Psoas muscle (tissue), 8 donors: Measurements from ENCODE around the gene IQCE. TPM values are rescaled to one million over a fixed set of nuclear protein-coding genes. Genes with fewer than 3 reads are reported as not detected.
"Not testable (repeated sequence)": the region's sequence is repeated elsewhere in the genome, so short reads cannot be mapped to it uniquely, and the experiment has no call there.

Source experiments
- ATAC-seq, 4 donors: fragments of 200-7000 bp; cut with Tn5 transposase; one replicate each; pipeline ENCODE4 v1.9.1; 2020; ENCODE audit warnings: moderate library complexity in 3 of 4, mild to moderate bottlenecking in 2 of 4
- DNase-seq, 2 donors: peaks; one replicate each; pipeline ENCODE4 v3.0.0-alpha.2; 2020
- H3K27ac ChIP-seq: fragments of 200-600 bp; one replicate; pipeline ENCODE4 v1.8.0; 2022
- H3K27me3 ChIP-seq, 3 donors: fragments of 200-600 bp in 1 of 3; one replicate each; pipeline versions ENCODE4 v1.6.1 to v1.8.0; 2013 to 2022; ENCODE audit warnings: low read length in 2 of 3, mild to moderate bottlenecking in 2 of 3, moderate library complexity in 1 of 3; ENCODE audit not compliant: insufficient read depth in 3 of 3
- H3K36me3 ChIP-seq, 2 donors: fragments of 200-600 bp in 1 of 2; one replicate each; pipeline versions ENCODE4 v1.6.1 to v1.8.0; 2013 to 2022; ENCODE audit warnings: low read depth in 1 of 2, mild to moderate bottlenecking in 1 of 2, moderate library complexity in 1 of 2; ENCODE audit not compliant: insufficient read depth in 1 of 2
- H3K4me1 ChIP-seq: fragments of 200-600 bp; one replicate; pipeline ENCODE4 v1.8.0; 2022
- H3K4me3 ChIP-seq: fragments of 200-600 bp; one replicate; pipeline ENCODE4 v1.8.0; 2022; ENCODE audit warnings: mild to moderate bottlenecking
- H3K9me3 ChIP-seq: fragments of 200-600 bp; one replicate; pipeline ENCODE4 v1.8.0; 2022
- CTCF ChIP-seq: fragments of 200-600 bp; IDR thresholded peaks from one replicate; pipeline ENCODE4 v1.8.0; 2022; ENCODE audit warnings: antibody characterized with exemption
- WGBS, 3 donors: extraction: QIAGEN DNeasy Blood & Tissue Kit; methylation state at CpG; one replicate each; pipeline versions ENCODE4 v1.1.6 to v1.1.7; 2013; 5-methylcytosine and 5-hydroxymethylcytosine counted together
- intact Hi-C, 2 donors: fragments of 100-400 bp; cut with DNase I; formaldehyde crosslinking; loops; one replicate each; pipeline versions ENCODE4 v1.11.0 to v1.14.2; 2022
- polyA plus RNA-seq, 3 donors: library from polyadenylated mRNA; stranded (reverse); fragments of 200-250 nt; gene quantifications; one replicate each; pipeline ENCODE4 v1.2.3, GENCODE V29; 2013
- total RNA-seq, 4 donors: library from RNA; stranded (reverse); fragmentation: NEBNext Ultra II Directional in 2 of 4; extraction: Animal tissue kit (Norgen Biotek cat#: 25700) in 2 of 4; gene quantifications; one replicate each; pipeline versions ENCODE4 v1.2.1 to v1.2.4, GENCODE V29; 2021 to 2023
- donor health status: healthy with polysubstance abuse.
- donor health status: DM: no; HTN: no; CAD: no; lungs with moderate emphysema.
- donor health status: Bipolar disorder and iron deficiency.
- donor health status: healthy.
- donor health status: DM: yes; HTN: yes; CAD: no.
- donor health status: DM: no; HTN: no; CAD: no.
- donor health status: DM: no; HTN: no; CAD: no.
- donor health status: DM: yes; HTN: yes; CAD: no.

Gene IQCE
- total and polyA plus RNA-seq, 7 donors, result 2.4 to 9.6 (median 6.6) TPM

- H3K27me3 ChIP-seq, result peaks cover 0 to 9% (median 6%) of the 10 kb centered on the region in 3 donors
- no peak overlapping the region for H3K4me3 ChIP-seq
- H3K9me3 ChIP-seq, result no peaks in the 10 kb centered on the region
- H3K36me3 ChIP-seq, result no peaks in the 10 kb centered on the region
- 41 to 47% (median 44%) methylated on average over 26 to 30 of the region's 30 CpGs for WGBS, 3 donors
- intact Hi-C loops, result no loop called here
- TF ChIP-seq CTCF, result no peak
- ATAC-seq, result peak; percentile 36 to 55 (median 42)
- H3K27ac ChIP-seq, result peak overlapping the region; percentile 23
- DNase-seq, result peak; percentile 72 to 84
- H3K4me1 ChIP-seq, result peaks cover 4% of the 10 kb centered on the region
These were observed 29.4 kb upstream of the IQCE start for GRCh38 chr7:2529161-2530070.

- intact Hi-C loops, result no loop called here
- DNase-seq, result peak; percentile 46 to 62
- WGBS, 3 donors, result 60 to 75% (median 61%) methylated on average over 16 of the region's 16 CpGs
- Histone ChIP-seq H3K27ac (peak overlapping the region; percentile 23), H3K9me3 (no peaks in the 10 kb centered on the region), H3K4me1 (peaks cover 3% of the 10 kb centered on the region), H3K4me3 (no peak overlapping the region), H3K36me3 (no peaks in the 10 kb centered on the region), H3K27me3 (peaks cover 0 to 6% (median 6%) of the 10 kb centered on the region in 3 donors)
- TF ChIP-seq CTCF, result no peak
- peak; percentile 16 to 52 (median 24) for ATAC-seq
These were observed 28.4 kb upstream of the IQCE start for GRCh38 chr7:2530071-2530987.

GRCh38 chr7:2530994-2531795 is 27.6 kb upstream of the IQCE start:
- H3K27ac ChIP-seq, H3K4me3 ChIP-seq: not testable (repeated sequence)

GRCh38 chr7:2531796-2532110 is 27.0 kb upstream of the IQCE start:
- H3K4me1 ChIP-seq, H3K36me3 ChIP-seq, ATAC-seq, H3K9me3 ChIP-seq, H3K27ac ChIP-seq, intact Hi-C loops, H3K4me3 ChIP-seq, H3K27me3 ChIP-seq: not testable (repeated sequence)
- DNase-seq, result peak; percentile 16 to 50
- WGBS, 3 donors, result 16 to 31% (median 18%) methylated on average over 9 to 17 of the region's 17 CpGs

More at GRCh38 chr7:2530994-2531795, 27.6 kb upstream of the IQCE start:
- 15 to 29% (median 19%) methylated on average over 9 to 43 of the region's 43 CpGs for WGBS, 3 donors
- H3K4me1 ChIP-seq, H3K27me3 ChIP-seq, intact Hi-C loops, H3K9me3 ChIP-seq, H3K36me3 ChIP-seq: not testable (repeated sequence)
- ATAC-seq, result peak in 1 of 4 donors; percentile 10
- peak; percentile 14 to 50 for DNase-seq

GRCh38 chr7:2532199-2532772 is 26.5 kb upstream of the IQCE start:
- intact Hi-C loops, result not testable (repeated sequence)

GRCh38 chr7:2532816-2533215 is 26.0 kb upstream of the IQCE start:
- H3K27me3 ChIP-seq, H3K4me1 ChIP-seq, H3K27ac ChIP-seq, H3K36me3 ChIP-seq, H3K4me3 ChIP-seq, ATAC-seq, intact Hi-C loops, H3K9me3 ChIP-seq: not testable (repeated sequence)
- 71 to 87% (median 75%) methylated on average over 4 to 5 of the region's 8 CpGs for WGBS, 3 donors
- DNase-seq, result peak in 1 of 2 donors; percentile 5

More at GRCh38 chr7:2532199-2532772, 26.5 kb upstream of the IQCE start:
- H3K27me3 ChIP-seq, ATAC-seq, H3K27ac ChIP-seq, H3K4me1 ChIP-seq, H3K9me3 ChIP-seq, H3K36me3 ChIP-seq, H3K4me3 ChIP-seq: not testable (repeated sequence)
- DNase-seq, result peak; percentile 3 to 19
- 76 to 82% (median 82%) methylated on average over 7 to 12 of the region's 15 CpGs for WGBS, 3 donors

- ATAC-seq, H3K27me3 ChIP-seq, DNase-seq, H3K27ac ChIP-seq, H3K4me1 ChIP-seq, H3K4me3 ChIP-seq, intact Hi-C loops, H3K9me3 ChIP-seq: not testable (repeated sequence)
- H3K36me3 ChIP-seq, result peaks cover 0 to 12% of the 10 kb centered on the region in 2 donors
- WGBS, 3 donors, result 30 to 44% (median 42%) methylated on average over 2 to 3 of the region's 8 CpGs
These were observed 25.2 kb upstream of the IQCE start for GRCh38 chr7:2533566-2533965.

- 84% methylated on average over 22 of the region's 34 CpGs; no CpG with 5 or more reads in 2 of the 3 donors for WGBS, 3 donors
- ATAC-seq, H3K27me3 ChIP-seq, H3K4me1 ChIP-seq, H3K4me3 ChIP-seq, H3K27ac ChIP-seq, H3K9me3 ChIP-seq, DNase-seq, intact Hi-C loops: not testable (repeated sequence)
- H3K36me3 ChIP-seq, result peaks cover 3 to 19% of the 10 kb centered on the region in 2 donors
These were observed 24.6 kb upstream of the IQCE start for GRCh38 chr7:2534214-2534613.
